Activated T-helper 1 cell treated with anti-CD3 and anti-CD28 coated beads, Interleukin-12 subunit alpha, Interleukin-12 subunit beta, Interleukin-2, Interleukin-4 antibody, amounts not matched to agents 30 ng/mL and 10 ng/mL and 1 ng/mL, durations not matched to agents 14 hours and 24 hours and 36 hours (primary cell): ENCODE results near the gene PRCP. TPM values are rescaled to one million over a fixed set of nuclear protein-coding genes. Genes with fewer than 3 reads are reported as not detected.
"Not testable (repeated sequence)": the region's sequence is repeated elsewhere in the genome, so short reads cannot be mapped to it uniquely, and the experiment has no call there.

ENCODE experiments used
- DNase-seq: peaks from one replicate; pipeline ENCODE4 v3.0.0; 2021; ENCODE audit warnings: low spot score
- H3K27ac Mint-ChIP-seq: one replicate; pipeline ENCODE4 v1.8.0; 2021; ENCODE audit warnings: mild to moderate bottlenecking, mixed read lengths
- H3K27me3 Mint-ChIP-seq: one replicate; pipeline ENCODE4 v1.8.0; 2022; ENCODE audit warnings: mild to moderate bottlenecking, moderate library complexity, mixed read lengths; ENCODE audit not compliant: insufficient read depth
- H3K36me3 Mint-ChIP-seq: one replicate; pipeline ENCODE4 v1.8.0; 2021; ENCODE audit warnings: low read depth, mixed read lengths
- H3K4me1 Mint-ChIP-seq: one replicate; pipeline ENCODE4 v1.8.0; 2021; ENCODE audit warnings: low read depth, mixed read lengths
- H3K4me3 Mint-ChIP-seq: one replicate; pipeline ENCODE4 v1.8.0; 2021; ENCODE audit warnings: mild to moderate bottlenecking, moderate library complexity, mixed read lengths
- H3K9me3 Mint-ChIP-seq: one replicate; pipeline ENCODE4 v1.8.0; 2021; ENCODE audit warnings: mixed read lengths
- intact Hi-C: fragments of 100-400 bp; cut with micrococcal nuclease; formaldehyde crosslinking; loops from one replicate; pipeline ENCODE4 v1.15.1; 2024
- total RNA-seq: library from RNA; stranded (reverse); gene quantifications from 2 replicates; pipeline ENCODE4 v1.2.3, GENCODE V29; 2022

The PRCP gene
- total RNA-seq, 1 donor from 2014 or later: 24.0 TPM

DNA sequence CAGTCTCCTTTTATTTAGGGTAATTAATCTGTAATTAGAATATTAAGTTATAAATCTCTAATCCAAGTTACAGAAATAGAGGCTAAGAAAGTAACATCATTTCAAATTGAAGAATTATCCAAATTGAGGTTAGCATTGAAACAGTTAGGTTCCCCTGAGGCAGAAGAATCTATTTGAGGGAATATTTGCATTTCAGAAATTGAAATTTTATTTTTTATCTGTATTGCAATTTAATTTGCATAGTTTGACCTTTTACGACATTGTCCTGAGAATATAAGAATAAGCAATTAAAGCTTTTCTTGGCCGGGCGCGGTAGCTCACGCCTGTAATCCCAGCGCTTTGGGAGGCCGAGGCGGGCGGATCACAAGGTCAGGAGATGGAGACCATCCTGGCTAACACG, 28.9 kb upstream of the PRCP start:
- Mint-ChIP-seq H3K9me3 (no peaks in the 10 kb centered on the region), H3K27me3 (no peaks in the 10 kb centered on the region), H3K27ac (no peak overlapping the region), H3K36me3 (peaks cover 33% of the 10 kb centered on the region), H3K4me3 (no peak overlapping the region), H3K4me1 (peaks cover 16% of the 10 kb centered on the region)
- intact Hi-C loops: no loop called here
- no peak for DNase-seq

DNA sequence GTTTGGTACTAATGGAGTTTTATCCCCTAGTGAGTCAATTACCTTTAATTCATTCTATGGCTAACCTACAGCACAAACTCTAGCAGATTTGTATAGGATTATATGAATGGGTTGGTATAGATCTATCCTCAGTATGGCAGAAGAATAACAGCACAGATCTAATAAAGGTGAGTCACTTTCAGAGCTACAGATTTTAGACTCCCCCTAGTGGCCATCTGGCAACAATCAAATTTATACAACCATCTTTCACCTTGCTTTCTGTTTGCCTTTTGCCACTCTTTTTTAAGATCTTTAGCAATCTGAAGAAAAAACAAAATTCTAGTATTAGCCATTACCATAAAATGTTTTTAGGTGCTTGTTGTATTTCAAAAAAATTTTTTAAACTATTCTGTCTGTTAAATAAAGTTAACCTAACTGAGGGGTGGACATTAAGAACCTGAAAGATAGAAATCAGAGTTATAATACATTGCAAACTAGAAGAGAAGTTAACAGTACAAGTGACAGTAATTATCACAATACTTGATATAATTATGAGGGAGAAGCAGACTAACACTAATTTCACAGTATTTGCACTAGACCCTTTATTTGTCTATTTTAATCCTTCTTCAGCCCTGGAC, 27.1 kb upstream of the PRCP start:
- H3K27ac Mint-ChIP-seq: no peak overlapping the region
- H3K4me3 Mint-ChIP-seq: no peak overlapping the region
- H3K4me1 Mint-ChIP-seq: peaks cover 19% of the 10 kb centered on the region
- no peaks in the 10 kb centered on the region for H3K27me3 Mint-ChIP-seq
- intact Hi-C loops: loop anchor here (1.0 to 2.0 kb wide), 3 partner anchors 21 to 143 kb away; partner anchors contain the start of gene RAB30
- peaks cover 22% of the 10 kb centered on the region for H3K36me3 Mint-ChIP-seq
- H3K9me3 Mint-ChIP-seq: no peaks in the 10 kb centered on the region
- no peak for DNase-seq

DNA sequence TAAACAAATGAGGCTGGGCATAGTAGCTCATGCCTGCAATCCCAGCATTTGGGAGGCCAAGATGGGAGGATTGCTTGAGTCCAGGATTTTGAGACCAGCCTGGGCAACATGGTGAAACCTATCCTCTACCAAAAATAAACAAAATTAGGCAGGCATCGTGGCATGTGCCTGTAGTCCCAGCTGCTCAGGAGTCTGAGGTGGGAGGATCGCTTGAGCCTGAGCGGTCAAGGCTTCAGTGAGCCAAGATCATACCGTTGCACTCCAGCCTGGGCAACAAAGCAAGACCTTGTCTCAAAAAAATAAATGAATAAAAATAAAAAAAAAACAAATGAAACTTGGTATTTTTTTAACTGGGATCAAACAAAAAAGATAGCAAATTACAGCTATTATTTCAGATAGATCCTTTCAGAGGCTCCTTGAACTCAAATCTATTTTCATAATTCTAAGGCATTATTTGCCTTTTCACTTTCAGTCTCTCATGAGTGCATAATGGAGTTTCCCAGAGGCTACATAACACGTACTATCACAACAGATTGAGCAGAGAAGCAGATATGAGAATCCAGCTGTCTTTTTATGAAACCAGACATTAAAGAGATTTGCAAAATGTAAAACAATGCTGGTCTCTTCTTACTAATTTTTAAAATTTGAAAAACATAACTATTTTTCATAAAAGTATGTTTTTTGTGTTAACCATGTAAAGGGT, 24.4 kb upstream of the PRCP start:
- no peak overlapping the region for H3K4me3 Mint-ChIP-seq
- no peaks in the 10 kb centered on the region for H3K27me3 Mint-ChIP-seq
- DNase-seq: no peak
- H3K36me3 Mint-ChIP-seq: peaks cover 26% of the 10 kb centered on the region
- H3K9me3 Mint-ChIP-seq: peaks cover 4% of the 10 kb centered on the region
- intact Hi-C loops: loop anchor here (5.0 kb wide), 2 partner anchors 53 to 268 kb away; partner anchors contain the start of gene ANKRD42
- no peak overlapping the region for H3K27ac Mint-ChIP-seq
- H3K4me1 Mint-ChIP-seq: peaks cover 43% of the 10 kb centered on the region

- H3K4me3 Mint-ChIP-seq, DNase-seq, H3K27me3 Mint-ChIP-seq: not testable (repeated sequence)
- Mint-ChIP-seq H3K9me3 (peaks cover 17% of the 10 kb centered on the region), H3K27ac (peak overlapping the region; percentile 13), H3K36me3 (peaks cover 43% of the 10 kb centered on the region), H3K4me1 (peaks cover 58% of the 10 kb centered on the region)
- intact Hi-C loops: loop anchor here (5.0 kb wide), 2 partner anchors 55 to 270 kb away; partner anchors contain the start of gene ANKRD42
These were observed 22.4 kb upstream of the PRCP start for GRCh38 chr11:82922396-82923173.

DNA sequence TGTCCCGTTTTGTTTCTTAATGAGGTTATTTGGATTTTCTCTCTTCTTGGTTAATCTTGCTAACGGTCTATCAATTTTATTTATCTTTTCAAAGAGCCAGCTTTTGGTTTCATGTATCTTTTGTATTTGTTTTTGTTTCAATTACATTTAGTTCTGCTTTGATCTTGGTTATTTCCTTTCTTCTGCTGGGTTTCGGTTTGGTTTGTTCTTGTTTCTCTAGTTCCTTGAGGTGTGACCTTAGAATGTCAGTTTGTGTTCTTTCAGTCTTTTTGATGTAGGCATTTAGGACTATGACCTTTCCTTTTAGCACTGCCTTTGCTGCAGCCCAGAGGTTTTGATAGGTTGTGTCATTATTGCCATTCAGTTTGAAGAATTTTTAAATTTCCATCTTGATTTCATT, 20.0 kb upstream of the PRCP start:
- not testable (repeated sequence) for H3K27me3 Mint-ChIP-seq
- intact Hi-C loops: loop anchor here (1.0 to 5.0 kb wide), 6 partner anchors 20 to 272 kb away; partner anchors contain the start of genes ANKRD42 and PRCP
- H3K4me1 Mint-ChIP-seq: peaks cover 55% of the 10 kb centered on the region
- peaks cover 18% of the 10 kb centered on the region for H3K9me3 Mint-ChIP-seq
- peak; percentile 6 for DNase-seq
- peaks cover 44% of the 10 kb centered on the region for H3K36me3 Mint-ChIP-seq
- peak overlapping the region; percentile 74 for H3K27ac Mint-ChIP-seq
- peak overlapping the region; percentile 59 for H3K4me3 Mint-ChIP-seq

GRCh38 chr11:82919786-82920185, 19.6 kb upstream of the PRCP start:
- not testable (repeated sequence) for DNase-seq, H3K27me3 Mint-ChIP-seq
- H3K4me1 Mint-ChIP-seq: peaks cover 56% of the 10 kb centered on the region
- peak overlapping the region; percentile 74 for H3K27ac Mint-ChIP-seq
- intact Hi-C loops: loop anchor here (1.0 to 5.0 kb wide), 6 partner anchors 19 to 273 kb away; partner anchors contain the start of genes ANKRD42 and PRCP
- peak overlapping the region; percentile 59 for H3K4me3 Mint-ChIP-seq
- H3K36me3 Mint-ChIP-seq: peaks cover 44% of the 10 kb centered on the region
- H3K9me3 Mint-ChIP-seq: peaks cover 18% of the 10 kb centered on the region

GRCh38 chr11:82909015-82909640, 8.9 kb upstream of the PRCP start:
- peaks cover 12% of the 10 kb centered on the region for H3K36me3 Mint-ChIP-seq
- intact Hi-C loops: no loop called here
- H3K4me3 Mint-ChIP-seq: no peak overlapping the region
- no peak overlapping the region for H3K27ac Mint-ChIP-seq
- no peaks in the 10 kb centered on the region for H3K27me3 Mint-ChIP-seq
- peaks cover 41% of the 10 kb centered on the region for H3K4me1 Mint-ChIP-seq
- DNase-seq: no peak
- peaks cover 11% of the 10 kb centered on the region for H3K9me3 Mint-ChIP-seq

DNA sequence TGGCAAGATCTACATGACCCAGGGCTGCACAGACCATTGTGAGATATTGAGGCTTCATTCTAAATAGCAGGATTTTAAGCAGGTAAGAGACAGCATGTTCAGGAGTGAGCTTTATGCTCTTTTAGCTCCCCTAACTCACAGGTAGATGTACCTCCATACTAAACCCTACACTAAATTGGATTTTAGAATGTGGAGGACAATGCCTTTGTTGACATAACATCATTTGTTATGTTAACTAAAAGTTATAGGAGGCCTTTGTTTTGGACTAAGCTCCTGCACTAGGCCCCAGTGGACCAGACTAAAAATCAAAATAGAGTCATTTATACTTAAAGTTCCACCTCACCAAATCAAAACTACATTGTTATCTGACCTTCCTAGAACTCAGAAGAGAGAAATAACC, 8.1 kb upstream of the PRCP start:
- H3K4me3 Mint-ChIP-seq: no peak overlapping the region

DNA sequence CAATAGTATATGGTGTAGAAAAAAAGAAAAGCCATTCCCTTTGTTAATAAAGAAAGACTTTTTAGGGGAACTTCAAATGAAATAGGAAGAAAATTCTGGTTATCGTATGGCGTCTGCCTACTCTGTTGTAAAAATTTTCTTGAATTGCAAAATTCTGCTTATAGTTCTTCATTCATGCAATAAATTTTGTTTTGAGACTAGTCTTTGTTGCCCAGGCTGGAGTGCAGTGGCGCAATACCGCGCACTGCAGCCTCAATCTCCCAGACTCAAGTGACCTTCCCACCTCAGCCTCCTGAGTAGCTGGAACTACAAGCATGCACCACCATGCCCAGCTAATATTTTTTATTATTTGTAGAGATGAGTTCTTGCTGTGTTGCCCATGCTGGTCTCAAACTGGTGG, 7.1 kb upstream of the PRCP start:
- H3K36me3 Mint-ChIP-seq: peaks cover 8% of the 10 kb centered on the region
- intact Hi-C loops: no loop called here
- H3K4me1 Mint-ChIP-seq: peaks cover 56% of the 10 kb centered on the region
- peaks cover 7% of the 10 kb centered on the region for H3K9me3 Mint-ChIP-seq
- H3K4me3 Mint-ChIP-seq: no peak overlapping the region
- H3K27me3 Mint-ChIP-seq: no peaks in the 10 kb centered on the region
- no peak overlapping the region for H3K27ac Mint-ChIP-seq
- no peak for DNase-seq

More for the DNA sequence above, 8.1 kb upstream of the PRCP start:
- Mint-ChIP-seq H3K27me3 (no peaks in the 10 kb centered on the region), H3K4me1 (peaks cover 47% of the 10 kb centered on the region), H3K36me3 (peaks cover 12% of the 10 kb centered on the region), H3K27ac (no peak overlapping the region), H3K9me3 (peaks cover 11% of the 10 kb centered on the region)
- no peak for DNase-seq
- intact Hi-C loops: no loop called here

DNA sequence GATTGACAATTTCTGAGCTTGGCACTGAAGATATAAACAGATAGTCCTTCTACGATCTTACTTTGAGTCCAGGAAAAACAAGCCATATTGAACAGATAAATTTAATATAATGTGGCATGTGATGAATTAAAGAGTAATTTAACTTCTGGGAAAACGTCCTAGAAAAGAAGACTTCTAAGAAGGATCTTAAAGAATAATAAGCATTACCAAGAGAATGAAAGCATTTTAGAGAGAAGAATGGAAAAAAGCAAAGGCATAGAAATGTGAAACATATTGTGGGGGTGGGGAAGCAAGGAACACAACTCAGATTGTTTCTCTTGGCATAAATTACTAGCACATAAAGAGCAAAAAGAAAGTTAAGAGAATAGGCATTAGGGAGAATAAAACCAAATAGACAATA, 6.7 kb upstream of the PRCP start:
- peaks cover 2% of the 10 kb centered on the region for H3K9me3 Mint-ChIP-seq
- no peak for DNase-seq
- H3K36me3 Mint-ChIP-seq: peaks cover 8% of the 10 kb centered on the region
- H3K4me3 Mint-ChIP-seq: peak overlapping the region; percentile 5
- peaks cover 59% of the 10 kb centered on the region for H3K4me1 Mint-ChIP-seq
- H3K27ac Mint-ChIP-seq: no peak overlapping the region
- no peaks in the 10 kb centered on the region for H3K27me3 Mint-ChIP-seq
- intact Hi-C loops: loop anchor here (1.0 kb wide), 7 partner anchors 20 to 343 kb away; partner anchors contain the start of genes ANKRD42 and RAB30

- intact Hi-C loops: loop anchor here (1.0 kb wide), 7 partner anchors 21 to 344 kb away; partner anchors contain the start of genes ANKRD42 and RAB30
- Mint-ChIP-seq H3K4me1 (peaks cover 56% of the 10 kb centered on the region), H3K27ac (no peak overlapping the region), H3K4me3 (no peak overlapping the region), H3K36me3 (peaks cover 1% of the 10 kb centered on the region), H3K9me3 (no peaks in the 10 kb centered on the region), H3K27me3 (no peaks in the 10 kb centered on the region)
- no peak for DNase-seq
These were observed 6.0 kb upstream of the PRCP start for GRCh38 chr11:82906236-82906635.

DNA sequence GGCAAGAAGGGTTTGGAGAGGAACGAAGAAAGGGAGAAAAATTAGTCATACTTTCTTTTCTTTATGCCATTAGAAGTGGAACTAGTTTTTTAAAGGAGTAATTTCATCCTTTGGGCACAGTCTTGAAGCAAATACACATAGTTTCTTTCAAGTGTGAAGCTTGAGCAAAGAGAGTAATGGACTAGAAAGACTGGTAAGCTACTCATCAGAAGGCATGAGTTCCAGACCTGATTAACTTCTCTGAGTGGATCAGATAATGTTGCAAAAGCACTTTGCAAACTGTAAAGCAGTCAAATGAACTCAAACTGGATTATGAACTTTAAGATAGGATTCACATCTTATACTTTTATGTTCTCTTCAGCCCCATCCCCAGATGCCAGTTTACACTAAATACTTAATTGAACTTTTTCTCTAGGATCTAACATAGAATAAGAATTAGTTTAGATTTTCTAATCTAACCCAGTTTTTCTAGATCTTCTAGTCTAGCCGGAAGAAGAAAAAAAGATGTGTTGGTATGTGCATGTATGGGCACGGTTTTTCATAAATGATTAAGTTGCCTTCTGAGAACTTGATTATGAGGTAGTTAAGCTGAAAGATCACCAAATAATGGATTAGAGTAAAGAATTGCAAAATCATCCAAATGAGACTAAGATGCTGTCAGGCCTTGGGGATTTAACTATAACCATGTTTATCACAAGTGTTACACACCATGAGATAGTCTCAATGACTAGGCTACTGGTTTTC, 3.8 kb upstream of the PRCP start:
- no peak for DNase-seq
- no peak overlapping the region for H3K4me3 Mint-ChIP-seq
- H3K27me3 Mint-ChIP-seq: no peaks in the 10 kb centered on the region
- peaks cover 72% of the 10 kb centered on the region for H3K4me1 Mint-ChIP-seq
- no peaks in the 10 kb centered on the region for H3K9me3 Mint-ChIP-seq
- no peak overlapping the region for H3K27ac Mint-ChIP-seq
- intact Hi-C loops: no loop called here
- H3K36me3 Mint-ChIP-seq: no peaks in the 10 kb centered on the region
